Peyer's patch (tissue), 4 donors: ENCODE data around the gene PROM1.

Experiments
- POLR2A ChIP-seq, 2 donors: fragments of 450-650 bp; IDR thresholded peaks; one replicate each; pipeline ENCODE4 v1.5.1; 2017; ENCODE audit warnings: antibody characterized with exemption in 2 of 2, mild to moderate bottlenecking in 2 of 2, moderate library complexity in 2 of 2
- TF ChIP-seq, protein P1 (sequence below), 6 experiments: fragments of 450-650 bp in 4 of 6; fragments of 200-600 bp in 2 of 6; sonication (generic) in 1 of 6; IDR thresholded peaks; one replicate each; pipeline ENCODE4 v1.5.1; 2017 to 2019; ENCODE audit warnings: antibody characterized with exemption in 6 of 6, mild to moderate bottlenecking in 3 of 6, moderate library complexity in 1 of 6

DNA sequence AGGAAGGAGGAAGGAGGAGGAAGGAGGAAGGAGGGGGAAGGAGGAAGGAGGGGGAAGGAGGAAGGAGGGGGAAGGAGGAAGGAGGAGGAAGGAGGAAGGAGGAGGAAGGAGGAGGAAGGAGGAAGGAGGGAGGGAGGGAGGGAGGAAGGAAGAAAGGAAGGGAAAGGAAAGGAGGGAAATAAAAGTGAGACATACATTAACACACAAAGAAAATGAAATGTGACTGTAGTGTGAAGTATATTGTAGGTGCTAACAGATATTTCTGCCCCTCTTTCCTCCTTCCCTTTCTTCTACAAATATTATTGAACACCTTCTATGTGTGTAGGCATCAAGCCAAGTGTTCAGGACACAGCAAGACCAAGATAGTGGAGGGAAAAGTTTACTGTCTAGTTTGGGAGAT, 26.4 kb upstream of the PROM1 start:
- TF ChIP-seq POLR2A (IDR thresholded peaks at IDR 0.05), result no peak
- TF ChIP-seq, protein P1, sequence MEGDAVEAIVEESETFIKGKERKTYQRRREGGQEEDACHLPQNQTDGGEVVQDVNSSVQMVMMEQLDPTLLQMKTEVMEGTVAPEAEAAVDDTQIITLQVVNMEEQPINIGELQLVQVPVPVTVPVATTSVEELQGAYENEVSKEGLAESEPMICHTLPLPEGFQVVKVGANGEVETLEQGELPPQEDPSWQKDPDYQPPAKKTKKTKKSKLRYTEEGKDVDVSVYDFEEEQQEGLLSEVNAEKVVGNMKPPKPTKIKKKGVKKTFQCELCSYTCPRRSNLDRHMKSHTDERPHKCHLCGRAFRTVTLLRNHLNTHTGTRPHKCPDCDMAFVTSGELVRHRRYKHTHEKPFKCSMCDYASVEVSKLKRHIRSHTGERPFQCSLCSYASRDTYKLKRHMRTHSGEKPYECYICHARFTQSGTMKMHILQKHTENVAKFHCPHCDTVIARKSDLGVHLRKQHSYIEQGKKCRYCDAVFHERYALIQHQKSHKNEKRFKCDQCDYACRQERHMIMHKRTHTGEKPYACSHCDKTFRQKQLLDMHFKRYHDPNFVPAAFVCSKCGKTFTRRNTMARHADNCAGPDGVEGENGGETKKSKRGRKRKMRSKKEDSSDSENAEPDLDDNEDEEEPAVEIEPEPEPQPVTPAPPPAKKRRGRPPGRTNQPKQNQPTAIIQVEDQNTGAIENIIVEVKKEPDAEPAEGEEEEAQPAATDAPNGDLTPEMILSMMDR (IDR thresholded peaks at IDR 0.05), result no peak
